Measurements from ENCODE around the gene RB1.
"Not testable (repeated sequence)": the region's sequence is repeated elsewhere in the genome, so short reads cannot be mapped to it uniquely, and the experiment has no call there.

Gene RB1

GRCh38 chr13:48316826-48317510 is 13.4 kb downstream of the RB1 start:
- H3K9me3 Mint-ChIP-seq: peaks cover 6% of the 10 kb centered on the region
- H3K36me3 Mint-ChIP-seq: peaks cover 74% of the 10 kb centered on the region
- no peak for DNase-seq
- H3K27me3 Mint-ChIP-seq: peaks cover 16% of the 10 kb centered on the region
- peaks cover 44% of the 10 kb centered on the region for H3K4me1 Mint-ChIP-seq
- CTCF ChIA-PET: no interaction called here
- no peak overlapping the region for H3K27ac Mint-ChIP-seq
- H3K4me3 Mint-ChIP-seq: no peak overlapping the region

GRCh38 chr13:48317511-48318376 is 14.2 kb downstream of the RB1 start:
- peaks cover 43% of the 10 kb centered on the region for H3K4me1 Mint-ChIP-seq
- CTCF ChIA-PET: interaction anchor here (1.5 kb wide), 1 partner anchor 17 kb away, joined by 3 read pairs; no protein-coding TSS in a partner anchor
- peaks cover 12% of the 10 kb centered on the region for H3K9me3 Mint-ChIP-seq
- peaks cover 76% of the 10 kb centered on the region for H3K36me3 Mint-ChIP-seq
- no peak overlapping the region for H3K4me3 Mint-ChIP-seq
- DNase-seq: no peak
- H3K27me3 Mint-ChIP-seq: peaks cover 16% of the 10 kb centered on the region
- H3K27ac Mint-ChIP-seq: peak overlapping the region; percentile 17

- DNase-seq: no peak
- H3K4me1 Mint-ChIP-seq: peaks cover 40% of the 10 kb centered on the region
- CTCF ChIA-PET: interaction anchor here (0.9 to 1.5 kb wide), 2 partner anchors 17 to 191 kb away, joined by 3 read pairs; no protein-coding TSS in a partner anchor
- peaks cover 73% of the 10 kb centered on the region for H3K36me3 Mint-ChIP-seq
- peak overlapping the region; percentile 75 for H3K4me3 Mint-ChIP-seq
- H3K27me3 Mint-ChIP-seq: peaks cover 16% of the 10 kb centered on the region
- H3K27ac Mint-ChIP-seq: no peak overlapping the region
- H3K9me3 Mint-ChIP-seq: peaks cover 15% of the 10 kb centered on the region
Measured at GRCh38 chr13:48318377-48318811, 14.8 kb downstream of the RB1 start.

- DNase-seq: peak; percentile 44
- peaks cover 15% of the 10 kb centered on the region for H3K9me3 Mint-ChIP-seq
- H3K27me3 Mint-ChIP-seq: peaks cover 16% of the 10 kb centered on the region
- CTCF ChIA-PET: interaction anchor here (0.9 to 1.5 kb wide), 2 partner anchors 16 to 191 kb away, joined by 3 read pairs; no protein-coding TSS in a partner anchor
- H3K36me3 Mint-ChIP-seq: peaks cover 71% of the 10 kb centered on the region
- H3K4me1 Mint-ChIP-seq: peaks cover 39% of the 10 kb centered on the region
- peak overlapping the region; percentile 84 for H3K27ac Mint-ChIP-seq
- peak overlapping the region; percentile 75 for H3K4me3 Mint-ChIP-seq
Measured at GRCh38 chr13:48318821-48319511, 15.4 kb downstream of the RB1 start.

GRCh38 chr13:48319531-48320398 is 16.2 kb downstream of the RB1 start:
- peaks cover 16% of the 10 kb centered on the region for H3K27me3 Mint-ChIP-seq
- peak overlapping the region; percentile 75 for H3K4me3 Mint-ChIP-seq
- DNase-seq: peak; percentile 33
- peaks cover 72% of the 10 kb centered on the region for H3K36me3 Mint-ChIP-seq
- peaks cover 37% of the 10 kb centered on the region for H3K4me1 Mint-ChIP-seq
- peaks cover 15% of the 10 kb centered on the region for H3K9me3 Mint-ChIP-seq
- CTCF ChIA-PET: no interaction called here
- peak overlapping the region; percentile 84 for H3K27ac Mint-ChIP-seq

- no peak for DNase-seq
- Mint-ChIP-seq H3K27me3 (peaks cover 16% of the 10 kb centered on the region), H3K27ac (peak overlapping the region; percentile 84), H3K4me1 (peaks cover 37% of the 10 kb centered on the region), H3K9me3 (peaks cover 15% of the 10 kb centered on the region), H3K4me3 (peak overlapping the region; percentile 75), H3K36me3 (peaks cover 72% of the 10 kb centered on the region)
- CTCF ChIA-PET: no interaction called here
Measured at GRCh38 chr13:48320399-48320790, 16.8 kb downstream of the RB1 start.

GRCh38 chr13:48320891-48321510 is 17.4 kb downstream of the RB1 start:
- Mint-ChIP-seq H3K36me3 (peaks cover 69% of the 10 kb centered on the region), H3K4me3 (peak overlapping the region; percentile 75), H3K4me1 (peaks cover 37% of the 10 kb centered on the region), H3K27me3 (peaks cover 16% of the 10 kb centered on the region), H3K27ac (peak overlapping the region; percentile 84), H3K9me3 (peaks cover 15% of the 10 kb centered on the region)
- CTCF ChIA-PET: no interaction called here
- DNase-seq: no peak

- Mint-ChIP-seq H3K4me1 (peaks cover 37% of the 10 kb centered on the region), H3K27ac (no peak overlapping the region), H3K9me3 (peaks cover 15% of the 10 kb centered on the region), H3K4me3 (no peak overlapping the region), H3K36me3 (peaks cover 62% of the 10 kb centered on the region), H3K27me3 (peaks cover 16% of the 10 kb centered on the region)
- DNase-seq: no peak
- CTCF ChIA-PET: no interaction called here
Measured at GRCh38 chr13:48322294-48322693, 18.7 kb downstream of the RB1 start.

GRCh38 chr13:48333976-48334375 is 30.4 kb downstream of the RB1 start:
- DNase-seq: no peak
- Mint-ChIP-seq H3K27me3 (no peaks in the 10 kb centered on the region), H3K9me3 (peaks cover 9% of the 10 kb centered on the region), H3K36me3 (peaks cover 45% of the 10 kb centered on the region), H3K4me1 (peaks cover 26% of the 10 kb centered on the region), H3K27ac (no peak overlapping the region), H3K4me3 (no peak overlapping the region)
- CTCF ChIA-PET: interaction anchor here (0.6 to 6.3 kb wide), 17 partner anchors 9 to 437 kb away, joined by 3 to 106 read pairs (median 4); no protein-coding TSS in a partner anchor

GRCh38 chr13:48334534-48335127 is 31.1 kb downstream of the RB1 start:
- no peak for DNase-seq

GRCh38 chr13:48339198-48339597 is 35.6 kb downstream of the RB1 start:
- CTCF ChIA-PET, H3K4me3 Mint-ChIP-seq, H3K27ac Mint-ChIP-seq, H3K27me3 Mint-ChIP-seq, DNase-seq: not testable (repeated sequence)
- H3K9me3 Mint-ChIP-seq: peaks cover 11% of the 10 kb centered on the region
- peaks cover 51% of the 10 kb centered on the region for H3K36me3 Mint-ChIP-seq
- H3K4me1 Mint-ChIP-seq: peaks cover 15% of the 10 kb centered on the region

More at GRCh38 chr13:48334534-48335127, 31.1 kb downstream of the RB1 start:
- Mint-ChIP-seq H3K36me3 (peaks cover 47% of the 10 kb centered on the region), H3K27me3 (no peaks in the 10 kb centered on the region), H3K4me1 (peaks cover 26% of the 10 kb centered on the region), H3K9me3 (peaks cover 10% of the 10 kb centered on the region), H3K27ac (no peak overlapping the region), H3K4me3 (no peak overlapping the region)
- CTCF ChIA-PET: interaction anchor here (1.0 to 6.3 kb wide), 17 partner anchors 8 to 436 kb away, joined by 3 to 106 read pairs (median 4); no protein-coding TSS in a partner anchor

- CTCF ChIA-PET: interaction anchor here (1.1 kb wide), 1 partner anchor 10 kb away, joined by 4 read pairs; no protein-coding TSS in a partner anchor
- no peak for DNase-seq
- Mint-ChIP-seq H3K4me1 (peaks cover 9% of the 10 kb centered on the region), H3K27me3 (no peaks in the 10 kb centered on the region), H3K27ac (no peak overlapping the region), H3K36me3 (peaks cover 52% of the 10 kb centered on the region), H3K4me3 (no peak overlapping the region), H3K9me3 (peaks cover 2% of the 10 kb centered on the region)
Measured at GRCh38 chr13:48344264-48344663, 40.7 kb downstream of the RB1 start.

Measured in activated naive CD4-positive, alpha-beta T cell treated with anti-CD3 and anti-CD28 coated beads, Interleukin-2, amount 10 ng/mL, durations not matched to agents 7 days and 5 days (primary cell).